ENCODE data around the gene CALR.
A peak's percentile ranks its signal among the peaks of the same experiment; 100 is the strongest.

CALR gene

DNA sequence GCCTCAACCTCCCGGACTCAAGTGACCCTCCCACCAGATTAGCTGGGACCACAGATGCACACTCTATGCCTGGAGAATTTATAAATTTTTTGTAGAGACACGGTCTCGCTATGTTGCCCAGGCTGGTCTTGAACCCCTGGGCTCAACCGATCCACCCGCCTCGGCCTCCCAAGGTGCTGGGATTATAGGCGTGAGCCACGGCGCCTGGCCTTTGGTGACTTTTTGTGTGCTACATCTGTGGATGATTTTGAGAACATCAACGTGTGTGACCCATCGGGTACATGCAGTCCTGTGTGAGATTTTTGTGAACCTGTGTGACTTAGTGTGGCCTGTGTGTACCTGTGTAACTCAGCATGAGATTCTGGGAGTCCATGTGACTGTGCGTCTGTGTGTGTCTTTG lies 48.3 kb downstream of the CALR start:
- Histone ChIP-seq H3K4me1 (ENCODE audit: low read length) (peaks cover 33% of the 10 kb centered on the region), H4K20me1 (ENCODE audit: insufficient read depth, low read length) (no peaks in the 10 kb centered on the region), H3K9me2 (replicated peaks; ENCODE audit: insufficient read depth, low read length) (no peaks in the 10 kb centered on the region), H2AFZ (ENCODE audit: low read length) (no peak overlapping the region), H3K27ac (ENCODE audit: low read length) (no peak overlapping the region), H3F3A (ENCODE audit: insufficient read depth, low read length) (no peaks in the 10 kb centered on the region), H3K9me3 (replicated peaks; ENCODE audit: insufficient read depth, low read length) (no peaks in the 10 kb centered on the region), H3K4me3 (ENCODE audit: low read length) (no peak overlapping the region), H3K79me2 (ENCODE audit: low read length) (no peaks in the 10 kb centered on the region), H3K4me2 (ENCODE audit: low read depth, low read length) (no peak overlapping the region), H3K36me3 (replicated peaks; ENCODE audit: insufficient read depth, low read length) (no peaks in the 10 kb centered on the region), H3K9ac (ENCODE audit: low read length) (no peak overlapping the region), H3K27me3 (replicated peaks; ENCODE audit: insufficient read depth, low read length) (peaks cover 22% of the 10 kb centered on the region)
- TF ChIP-seq EZH2phosphoT487 (IDR thresholded peaks at IDR 0.05; ENCODE audit: low read length), result no peak
- no peak for TF ChIP-seq CTCF (IDR thresholded peaks at IDR 0.05; ENCODE audit: low read length)
- TF ChIP-seq EZH2 (optimal IDR thresholded peaks at IDR 0.05; ENCODE audit: low read depth, low read length), result no peak
- no peak for DNase-seq

DNA sequence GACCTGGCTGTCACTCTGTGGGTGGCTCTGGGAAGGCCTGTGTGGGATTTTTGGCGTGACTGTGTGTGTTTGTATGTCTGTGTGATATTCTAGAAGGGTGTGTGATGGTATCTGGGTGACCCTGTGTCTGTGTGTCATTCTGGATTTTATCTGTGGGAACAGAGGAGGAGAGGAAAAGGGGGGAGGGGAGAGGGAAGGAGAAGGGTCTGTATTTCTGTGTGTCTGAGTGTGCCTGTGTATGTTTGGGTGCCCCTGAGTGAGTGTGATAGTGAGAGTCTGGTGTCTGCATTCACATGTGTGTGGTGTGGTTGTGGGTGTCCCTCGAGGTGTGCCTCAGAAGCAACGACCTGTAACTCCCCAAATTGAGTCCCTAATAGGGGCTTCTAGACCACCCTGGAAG lies 48.8 kb downstream of the CALR start:
- Histone ChIP-seq H3K9ac (ENCODE audit: low read length) (no peak overlapping the region), H3K36me3 (replicated peaks; ENCODE audit: insufficient read depth, low read length) (no peaks in the 10 kb centered on the region), H3F3A (ENCODE audit: insufficient read depth, low read length) (no peaks in the 10 kb centered on the region), H3K79me2 (ENCODE audit: low read length) (no peaks in the 10 kb centered on the region), H3K4me3 (ENCODE audit: low read length) (no peak overlapping the region), H2AFZ (ENCODE audit: low read length) (no peak overlapping the region), H3K27me3 (replicated peaks; ENCODE audit: insufficient read depth, low read length) (peaks cover 18% of the 10 kb centered on the region), H3K9me3 (replicated peaks; ENCODE audit: insufficient read depth, low read length) (no peaks in the 10 kb centered on the region), H3K9me2 (replicated peaks; ENCODE audit: insufficient read depth, low read length) (no peaks in the 10 kb centered on the region), H3K4me2 (ENCODE audit: low read depth, low read length) (peak overlapping the region; percentile 23; the same call in 1 of the 2 replicates), H4K20me1 (ENCODE audit: insufficient read depth, low read length) (no peaks in the 10 kb centered on the region), H3K4me1 (ENCODE audit: low read length) (peaks cover 33% of the 10 kb centered on the region), H3K27ac (ENCODE audit: low read length) (peak overlapping the region; percentile 15; the same call in 1 of the 2 replicates)
- TF ChIP-seq EZH2phosphoT487 (IDR thresholded peaks at IDR 0.05; ENCODE audit: low read length), result no peak
- TF ChIP-seq EZH2 (optimal IDR thresholded peaks at IDR 0.05; ENCODE audit: low read depth, low read length), result no peak
- no peak for DNase-seq

- no peaks in the 10 kb centered on the region for H3F3A ChIP-seq (ENCODE audit: insufficient read depth, low read length)
- peaks cover 12% of the 10 kb centered on the region for H3K27me3 ChIP-seq (replicated peaks; ENCODE audit: insufficient read depth, low read length)
- H4K20me1 ChIP-seq (ENCODE audit: insufficient read depth, low read length), result no peaks in the 10 kb centered on the region
- no peaks in the 10 kb centered on the region for H3K9me2 ChIP-seq (replicated peaks; ENCODE audit: insufficient read depth, low read length)
- peak; percentile 75 for DNase-seq
- TF ChIP-seq EZH2phosphoT487 (IDR thresholded peaks at IDR 0.05; ENCODE audit: low read length), result no peak
- TF ChIP-seq EZH2 (optimal IDR thresholded peaks at IDR 0.05; ENCODE audit: low read depth, low read length), result no peak
- TF ChIP-seq CTCF (IDR thresholded peaks at IDR 0.05; ENCODE audit: low read length), result no peak
- H3K4me1 ChIP-seq (ENCODE audit: low read length), result peaks cover 33% of the 10 kb centered on the region
- H3K9ac ChIP-seq (ENCODE audit: low read length), result no peak overlapping the region
- no peaks in the 10 kb centered on the region for H3K9me3 ChIP-seq (replicated peaks; ENCODE audit: insufficient read depth, low read length)
- peak overlapping the region; percentile 23; the same call in 1 of the 2 replicates for H3K4me2 ChIP-seq (ENCODE audit: low read depth, low read length)
- H3K4me3 ChIP-seq (ENCODE audit: low read length), result no peak overlapping the region
- peak overlapping the region; percentile 15; the same call in 1 of the 2 replicates for H3K27ac ChIP-seq (ENCODE audit: low read length)
- no peaks in the 10 kb centered on the region for H3K79me2 ChIP-seq (ENCODE audit: low read length)
- no peak overlapping the region for H2AFZ ChIP-seq (ENCODE audit: low read length)
- H3K36me3 ChIP-seq (replicated peaks; ENCODE audit: insufficient read depth, low read length), result no peaks in the 10 kb centered on the region
These were observed 49.4 kb downstream of the CALR start for GRCh38 chr19:12987781-12988180.

DNA sequence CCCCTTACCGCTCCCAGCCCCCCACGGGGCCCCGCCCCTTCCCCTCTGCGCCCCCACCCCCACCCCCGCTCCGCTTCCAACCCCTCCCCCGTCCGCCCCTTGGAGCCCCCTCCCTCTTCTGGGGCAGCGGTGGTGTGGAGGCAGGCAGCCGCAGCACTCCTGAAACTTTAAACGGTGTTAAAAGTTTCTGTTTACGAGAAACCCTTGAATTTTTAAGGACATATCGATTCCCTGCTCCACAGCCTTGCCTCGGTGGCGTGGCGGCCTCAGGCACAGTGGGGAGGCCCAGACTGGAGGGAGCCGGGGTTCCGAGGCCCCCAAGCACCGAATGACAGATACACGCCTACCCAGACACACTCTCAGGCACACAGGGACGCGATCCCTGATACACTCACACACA lies 52.0 kb downstream of the CALR start:
- TF ChIP-seq EZH2 (optimal IDR thresholded peaks at IDR 0.05; ENCODE audit: low read depth, low read length) (no peak), EZH2phosphoT487 (IDR thresholded peaks at IDR 0.05; ENCODE audit: low read length) (no peak), CTCF (IDR thresholded peaks at IDR 0.05; ENCODE audit: low read length) (no peak)

More for the DNA sequence above, 52.0 kb downstream of the CALR start:
- peaks cover 18% of the 10 kb centered on the region for H3K4me1 ChIP-seq (ENCODE audit: low read length)
- H2AFZ ChIP-seq (ENCODE audit: low read length), result no peak overlapping the region
- no peak overlapping the region for H3K9ac ChIP-seq (ENCODE audit: low read length)
- H3K36me3 ChIP-seq (replicated peaks; ENCODE audit: insufficient read depth, low read length), result no peaks in the 10 kb centered on the region
- no peak overlapping the region for H3K4me2 ChIP-seq (ENCODE audit: low read depth, low read length)
- DNase-seq, result no peak
- peaks cover 24% of the 10 kb centered on the region for H3K27me3 ChIP-seq (replicated peaks; ENCODE audit: insufficient read depth, low read length)
- H4K20me1 ChIP-seq (ENCODE audit: insufficient read depth, low read length), result no peaks in the 10 kb centered on the region
- no peaks in the 10 kb centered on the region for H3F3A ChIP-seq (ENCODE audit: insufficient read depth, low read length)
- no peaks in the 10 kb centered on the region for H3K9me2 ChIP-seq (replicated peaks; ENCODE audit: insufficient read depth, low read length)
- no peaks in the 10 kb centered on the region for H3K9me3 ChIP-seq (replicated peaks; ENCODE audit: insufficient read depth, low read length)
- no peak overlapping the region for H3K27ac ChIP-seq (ENCODE audit: low read length)
- no peaks in the 10 kb centered on the region for H3K79me2 ChIP-seq (ENCODE audit: low read length)
- H3K4me3 ChIP-seq (ENCODE audit: low read length), result no peak overlapping the region
